GM12801 (cell line): ENCODE data around the gene CD96.

Experiments used
- TF ChIP-seq, protein P1 (sequence below): IDR thresholded peaks from one replicate; pipeline ENCODE4 v1.5.1; 2011; ENCODE audit warnings: control low read depth; ENCODE audit not compliant: insufficient read length; ENCODE audit errors: extremely low read depth

The CD96 gene

DNA sequence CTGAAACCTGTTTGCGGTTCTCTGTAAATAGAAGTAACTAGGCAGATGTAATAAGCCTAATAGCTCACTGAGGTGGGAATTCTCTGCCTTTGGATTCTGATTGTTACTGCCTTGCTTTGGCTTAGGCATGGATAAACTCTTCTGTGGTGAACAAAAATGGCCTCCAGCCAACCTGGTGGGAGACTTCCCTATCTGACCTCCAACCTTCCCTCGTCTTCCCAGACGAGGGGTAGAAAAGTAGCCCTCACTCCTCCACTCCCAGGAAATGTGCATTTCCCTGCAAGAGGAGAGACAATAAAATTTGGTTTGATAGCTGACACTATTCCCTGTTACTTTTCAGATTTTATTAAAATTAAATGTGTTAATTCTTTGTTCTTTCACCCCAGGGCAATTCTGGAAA lies 606 bp upstream of the CD96 start:
- TF ChIP-seq, protein P1, sequence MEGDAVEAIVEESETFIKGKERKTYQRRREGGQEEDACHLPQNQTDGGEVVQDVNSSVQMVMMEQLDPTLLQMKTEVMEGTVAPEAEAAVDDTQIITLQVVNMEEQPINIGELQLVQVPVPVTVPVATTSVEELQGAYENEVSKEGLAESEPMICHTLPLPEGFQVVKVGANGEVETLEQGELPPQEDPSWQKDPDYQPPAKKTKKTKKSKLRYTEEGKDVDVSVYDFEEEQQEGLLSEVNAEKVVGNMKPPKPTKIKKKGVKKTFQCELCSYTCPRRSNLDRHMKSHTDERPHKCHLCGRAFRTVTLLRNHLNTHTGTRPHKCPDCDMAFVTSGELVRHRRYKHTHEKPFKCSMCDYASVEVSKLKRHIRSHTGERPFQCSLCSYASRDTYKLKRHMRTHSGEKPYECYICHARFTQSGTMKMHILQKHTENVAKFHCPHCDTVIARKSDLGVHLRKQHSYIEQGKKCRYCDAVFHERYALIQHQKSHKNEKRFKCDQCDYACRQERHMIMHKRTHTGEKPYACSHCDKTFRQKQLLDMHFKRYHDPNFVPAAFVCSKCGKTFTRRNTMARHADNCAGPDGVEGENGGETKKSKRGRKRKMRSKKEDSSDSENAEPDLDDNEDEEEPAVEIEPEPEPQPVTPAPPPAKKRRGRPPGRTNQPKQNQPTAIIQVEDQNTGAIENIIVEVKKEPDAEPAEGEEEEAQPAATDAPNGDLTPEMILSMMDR: no peak

DNA sequence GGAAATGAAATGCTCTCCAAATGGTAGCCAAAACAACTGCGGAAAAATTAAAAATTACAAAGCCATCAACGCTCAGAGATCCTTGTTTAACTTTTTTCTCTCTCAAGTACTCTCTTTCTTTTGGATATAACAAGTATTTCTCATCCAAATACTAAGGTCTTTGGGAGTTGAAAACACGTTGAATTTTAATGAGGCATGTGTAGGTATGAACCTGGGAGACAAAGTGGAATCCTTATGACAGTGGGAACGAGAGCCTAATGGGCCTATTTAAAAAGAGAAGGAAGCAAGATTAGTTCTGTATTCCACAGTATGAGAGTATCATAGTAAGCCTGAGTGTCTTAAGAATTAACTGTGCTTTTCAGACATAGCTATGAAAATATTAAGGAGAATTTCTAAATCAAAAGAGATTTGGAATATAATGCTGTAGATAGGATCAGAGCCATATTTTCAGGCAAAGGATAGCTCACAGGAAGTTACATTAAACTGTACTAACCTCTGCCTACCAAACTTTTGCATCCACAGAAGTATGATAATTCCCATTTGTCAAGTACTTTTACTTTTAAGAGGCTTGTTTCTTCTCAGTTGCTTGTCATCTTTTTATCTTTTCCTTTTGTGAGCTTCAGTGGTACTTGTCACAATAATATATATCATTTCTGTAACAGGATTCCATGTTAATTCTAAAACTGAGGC lies 759 bp downstream of the CD96 start:
- TF ChIP-seq, protein P1: no peak

DNA sequence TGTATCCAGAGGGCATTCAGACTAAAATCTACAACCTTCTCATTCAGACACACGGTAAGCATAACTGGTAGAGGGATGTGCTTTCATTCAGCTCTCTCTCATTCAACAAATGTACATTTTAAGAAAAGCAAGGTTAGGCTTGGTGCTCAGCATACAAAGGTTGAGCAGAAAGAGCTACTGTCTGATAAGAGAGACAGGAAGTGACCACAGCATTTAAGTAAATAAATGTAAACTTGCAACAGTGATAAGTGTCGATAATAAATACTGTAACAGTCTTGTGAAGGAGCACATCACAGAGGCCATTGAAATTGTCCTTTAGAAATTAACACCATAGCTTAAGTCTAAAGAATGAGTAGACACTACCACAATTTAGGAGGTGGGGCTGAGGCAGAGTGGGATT lies 3.4 kb downstream of the CD96 start:
- TF ChIP-seq, protein P1: no peak

DNA sequence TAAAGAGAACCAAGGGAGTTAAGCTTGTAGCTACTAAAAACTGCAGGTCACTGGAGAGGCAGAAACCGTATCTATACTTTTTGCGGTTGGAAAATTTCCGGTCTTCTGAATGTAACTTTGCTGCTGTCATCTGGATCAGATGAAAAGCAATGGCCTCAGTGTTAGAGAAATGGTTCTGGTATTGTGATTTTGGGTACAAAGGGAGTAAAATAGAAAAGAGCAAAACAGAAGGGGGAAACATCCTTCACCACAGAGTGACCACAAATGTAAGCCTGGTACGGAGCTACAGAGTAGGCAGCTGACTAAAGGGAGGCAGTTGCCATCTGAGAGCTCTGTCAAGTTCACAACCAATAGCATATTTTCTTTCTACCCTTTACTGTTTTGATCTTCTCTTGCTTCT lies 5.6 kb downstream of the CD96 start:
- TF ChIP-seq, protein P1: no peak

DNA sequence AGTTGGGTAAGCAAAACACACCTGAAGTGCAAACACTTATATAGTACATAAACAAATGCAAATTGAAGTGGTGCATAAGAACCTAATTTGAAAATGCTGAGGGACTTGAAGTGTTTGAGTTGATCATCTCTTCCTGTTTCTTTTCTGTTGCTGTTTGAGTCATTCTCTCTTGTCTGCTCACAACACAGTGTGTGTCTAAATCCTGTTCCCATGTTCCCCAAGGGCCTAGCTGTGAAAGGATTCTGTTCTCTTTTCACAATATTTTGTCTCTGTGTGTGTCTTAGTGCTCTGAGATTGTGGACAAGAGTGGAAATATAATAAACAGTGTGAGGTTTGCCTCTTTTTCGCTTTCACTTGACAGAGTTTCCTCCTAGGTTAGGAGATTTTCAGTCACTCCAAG lies 6.1 kb downstream of the CD96 start:
- TF ChIP-seq, protein P1: no peak

DNA sequence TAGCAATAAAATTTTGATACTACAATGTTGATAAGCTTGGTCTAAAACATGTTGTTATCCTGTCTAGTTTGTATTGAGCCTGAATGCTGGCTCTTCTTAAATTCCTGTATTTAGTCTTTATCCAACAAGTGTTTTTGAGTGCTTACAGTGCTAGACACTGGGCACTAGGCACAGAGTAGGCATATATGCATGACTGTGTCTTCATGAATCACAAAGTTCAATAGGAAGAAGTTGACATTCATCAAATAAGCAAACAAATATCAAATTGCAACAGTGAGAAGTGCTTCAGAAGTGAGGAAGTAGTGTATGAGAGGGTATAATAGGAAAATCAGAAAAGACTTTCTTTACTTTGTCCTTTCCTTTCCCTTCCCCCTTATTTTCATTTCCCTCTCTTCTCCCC lies 6.8 kb downstream of the CD96 start:
- TF ChIP-seq, protein P1: no peak

DNA sequence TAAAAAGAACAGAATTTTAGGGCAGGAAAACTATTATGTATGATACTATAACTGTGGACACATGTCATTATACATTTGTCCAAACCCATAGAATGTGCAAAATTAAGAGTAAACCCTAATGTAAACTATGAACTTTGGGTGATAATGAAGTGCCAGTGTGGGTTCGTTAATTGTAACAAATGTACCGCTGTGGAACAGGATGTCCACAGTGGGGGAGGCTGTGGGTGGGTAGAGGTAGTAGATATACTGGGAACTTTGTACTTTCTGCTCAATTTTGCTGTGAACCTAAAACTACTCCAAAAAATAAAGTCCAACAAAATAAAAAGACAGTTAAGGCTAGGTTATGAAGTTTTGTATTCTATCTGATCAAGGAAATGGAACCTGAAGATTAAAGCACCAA lies 24.8 kb downstream of the CD96 start:
- TF ChIP-seq, protein P1: no peak
